ENCODE measurements around the gene ZFAND4.
A peak's percentile ranks its signal among the peaks of the same experiment; 100 is the strongest.
"Not testable (repeated sequence)": the region's sequence is repeated elsewhere in the genome, so short reads cannot be mapped to it uniquely, and the experiment has no call there.

ZFAND4 gene

GRCh38 chr10:45640049-45640448 is 32.5 kb downstream of the ZFAND4 start:
- DNase-seq, result no peak

GRCh38 chr10:45627412-45628048 is 45.0 kb downstream of the ZFAND4 start:
- DNase-seq, result no peak

DNA sequence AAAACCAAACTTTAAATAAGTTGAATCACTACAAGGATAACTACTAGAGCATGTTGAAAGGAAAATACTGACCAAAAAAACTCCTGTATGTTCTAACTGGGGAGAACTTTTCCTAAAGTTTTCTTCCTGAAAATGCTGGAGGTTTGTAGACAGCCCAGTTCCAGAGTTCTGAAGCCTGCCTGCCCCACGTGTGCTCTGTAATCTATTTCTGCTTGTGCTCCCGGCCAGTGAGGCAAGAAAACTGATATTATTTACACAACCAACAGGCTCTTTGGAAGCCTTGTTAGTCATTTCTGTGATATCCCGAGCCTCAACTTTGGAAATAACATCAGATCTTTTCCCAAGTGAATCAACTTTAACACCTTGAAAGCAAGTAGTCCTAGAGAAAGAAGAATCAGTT is 46.7 kb downstream of the ZFAND4 start:
- DNase-seq, result no peak

GRCh38 chr10:45624724-45625123 is 47.8 kb downstream of the ZFAND4 start:
- no peak for DNase-seq

GRCh38 chr10:45614869-45615268 is 57.7 kb downstream of the ZFAND4 start:
- DNase-seq, result no peak

- no peak for DNase-seq
Measured at GRCh38 chr10:45612741-45613140, 59.8 kb downstream of the ZFAND4 start.

DNA sequence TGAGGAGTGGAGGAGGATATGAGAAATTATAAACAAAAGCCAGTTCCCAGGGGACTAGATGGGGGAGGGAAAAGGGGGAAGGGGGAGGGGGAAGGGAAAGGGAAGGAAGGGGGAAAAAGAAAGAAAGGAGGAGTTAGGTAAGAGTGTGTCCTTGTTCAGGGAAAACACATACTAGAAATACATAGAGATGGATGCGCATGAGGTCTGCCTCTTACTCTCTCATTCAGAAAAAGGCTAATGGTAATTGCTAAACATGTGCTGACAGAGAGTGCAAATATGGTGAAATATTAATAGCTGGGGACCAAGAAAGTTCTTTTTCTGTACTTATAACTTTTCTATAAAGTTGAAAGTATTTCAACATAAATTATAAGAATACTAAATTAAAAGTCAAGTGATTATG is 64.5 kb downstream of the ZFAND4 start:
- no peak for DNase-seq

DNA sequence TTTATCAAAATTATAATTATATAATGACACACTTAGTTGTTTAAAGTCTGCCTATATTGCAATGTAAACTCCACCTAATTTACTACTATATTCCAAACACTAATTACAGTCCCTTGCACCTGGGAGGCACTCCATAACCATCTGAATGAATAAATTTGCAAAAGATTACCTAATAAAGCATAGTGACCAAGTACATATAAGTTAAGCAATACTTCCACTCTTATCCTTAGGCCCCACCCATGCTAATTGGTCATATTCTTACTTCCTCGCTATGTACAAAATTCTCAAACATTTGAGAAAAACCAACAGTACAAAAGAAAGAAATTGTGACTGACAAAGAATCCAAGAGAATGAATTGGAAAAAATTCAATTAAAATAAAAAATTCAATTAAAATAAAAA is 65.3 kb downstream of the ZFAND4 start:
- no peak for DNase-seq

GRCh38 chr10:45602836-45603235 is 69.7 kb downstream of the ZFAND4 start:
- no peak for DNase-seq

GRCh38 chr10:45602082-45602730 is 70.4 kb downstream of the ZFAND4 start:
- no peak for DNase-seq

DNA sequence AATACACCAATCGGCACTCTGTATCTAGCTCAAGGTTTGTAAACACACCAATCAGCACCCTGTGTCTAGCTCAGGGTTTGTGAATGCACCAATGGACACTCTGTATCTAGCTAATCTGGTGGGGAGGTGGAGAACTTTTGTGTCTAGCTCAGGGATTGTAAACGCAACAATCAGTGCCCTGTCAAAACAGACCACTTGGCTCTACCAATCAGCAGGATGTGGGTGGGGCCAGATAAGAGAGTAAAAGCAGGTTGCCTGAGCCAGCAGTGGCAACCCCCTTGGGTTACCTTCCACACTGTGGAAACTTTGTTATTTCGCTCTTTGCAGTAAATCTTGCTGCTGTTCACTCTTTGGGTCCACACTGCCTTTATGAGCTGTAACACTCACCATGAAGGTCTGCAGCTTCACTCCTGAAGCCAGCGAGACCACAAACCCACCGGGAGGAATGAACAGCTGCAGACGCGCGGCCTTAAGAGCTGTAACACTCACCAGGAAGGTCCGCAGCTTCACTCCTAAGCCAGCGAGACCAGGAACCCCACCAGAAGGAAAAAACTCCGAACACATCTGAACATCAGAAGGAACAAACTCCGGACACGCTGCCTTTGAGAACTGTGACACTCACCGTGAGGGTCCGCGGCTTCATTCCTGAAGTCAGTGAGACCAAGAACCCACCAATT is 71.2 kb downstream of the ZFAND4 start:
- DNase-seq, result not testable (repeated sequence)

GRCh38 chr10:45600337-45601253 is 72.0 kb downstream of the ZFAND4 start:
- DNase-seq, result not testable (repeated sequence)

DNA sequence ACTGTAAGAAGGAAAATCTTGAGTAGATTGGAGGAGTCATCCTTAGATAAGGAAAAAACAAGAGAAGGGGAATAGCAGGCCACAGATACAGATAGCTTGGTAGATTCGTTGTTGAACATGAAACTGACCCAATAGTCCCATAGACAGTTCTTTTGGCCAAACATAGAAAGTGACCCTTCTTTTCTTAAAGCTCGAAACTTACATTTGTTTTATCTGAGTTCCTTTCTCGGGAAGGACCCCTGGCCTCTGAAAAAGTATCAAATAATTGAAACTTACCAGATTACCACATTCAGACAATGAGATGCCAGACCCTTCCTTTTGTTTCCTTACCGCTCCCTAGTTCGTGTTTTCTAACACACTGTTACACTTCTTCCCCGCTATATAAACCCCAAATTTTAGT is 72.9 kb downstream of the ZFAND4 start:
- DNase-seq, result no peak

- no peak for DNase-seq
Measured at GRCh38 chr10:45599021-45599603, 73.5 kb downstream of the ZFAND4 start.

GRCh38 chr10:45596526-45596925 is 76.0 kb downstream of the ZFAND4 start:
- DNase-seq, result no peak

- peak; percentile 75 to 93 for DNase-seq
Measured at GRCh38 chr10:45594276-45595157, 78.1 kb downstream of the ZFAND4 start.

DNA sequence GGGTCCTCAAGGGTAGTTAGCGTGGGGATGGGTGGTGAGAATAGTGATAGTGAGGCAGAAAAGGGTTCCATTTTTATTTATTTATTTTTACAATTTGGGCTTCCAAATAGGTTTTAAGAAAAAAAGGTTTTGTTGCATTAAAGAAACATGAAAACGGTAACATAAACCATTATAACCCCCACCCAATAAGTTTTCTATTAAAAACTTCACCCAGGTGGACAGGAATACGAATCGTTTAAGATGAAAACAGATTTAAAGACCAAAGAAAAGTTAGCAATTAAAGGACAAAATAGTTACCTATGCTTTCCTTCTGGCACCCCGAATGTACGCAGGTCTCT is 78.7 kb downstream of the ZFAND4 start:
- DNase-seq, result no peak

- no peak for DNase-seq
Measured at GRCh38 chr10:45592926-45593325, 79.6 kb downstream of the ZFAND4 start.

DNA sequence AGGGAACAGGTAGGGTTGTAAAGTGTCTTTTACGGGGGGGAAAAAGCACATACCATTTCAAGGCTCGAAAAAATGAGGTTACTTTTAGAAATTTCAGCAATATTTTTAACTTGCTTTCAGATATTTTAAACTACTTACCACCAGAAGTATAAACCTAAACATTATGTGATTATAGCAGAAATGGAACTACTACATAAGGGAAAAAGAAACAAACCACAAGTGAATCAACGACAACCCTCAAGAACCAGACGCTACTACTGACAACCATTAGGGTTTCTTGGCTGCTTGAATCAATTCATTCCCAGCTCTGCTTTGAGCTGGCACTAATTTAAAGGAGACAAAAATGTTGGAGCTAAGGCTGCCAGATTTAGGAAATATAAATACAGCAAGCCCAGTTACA is 80.1 kb downstream of the ZFAND4 start:
- DNase-seq, result no peak

DNA sequence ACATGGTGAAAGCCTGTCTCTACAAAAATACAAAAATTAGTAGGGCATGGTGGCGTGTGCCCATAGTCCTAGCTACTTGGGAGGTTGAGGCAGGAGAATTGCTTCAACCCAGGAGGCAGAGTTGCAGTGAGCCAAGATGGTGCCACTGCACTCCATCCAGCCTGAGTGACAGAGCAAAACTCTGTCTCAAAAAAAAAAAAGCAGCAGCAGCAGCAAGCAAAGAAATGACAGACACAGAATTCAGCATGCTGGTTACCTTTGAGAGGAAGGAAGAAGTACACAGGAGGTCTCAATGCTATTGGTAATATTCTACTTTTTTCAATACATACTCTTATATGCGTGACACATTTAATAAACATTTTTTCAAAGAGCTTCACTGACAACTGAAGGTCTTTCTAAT is 81.3 kb downstream of the ZFAND4 start:
- DNase-seq, result no peak

DNA sequence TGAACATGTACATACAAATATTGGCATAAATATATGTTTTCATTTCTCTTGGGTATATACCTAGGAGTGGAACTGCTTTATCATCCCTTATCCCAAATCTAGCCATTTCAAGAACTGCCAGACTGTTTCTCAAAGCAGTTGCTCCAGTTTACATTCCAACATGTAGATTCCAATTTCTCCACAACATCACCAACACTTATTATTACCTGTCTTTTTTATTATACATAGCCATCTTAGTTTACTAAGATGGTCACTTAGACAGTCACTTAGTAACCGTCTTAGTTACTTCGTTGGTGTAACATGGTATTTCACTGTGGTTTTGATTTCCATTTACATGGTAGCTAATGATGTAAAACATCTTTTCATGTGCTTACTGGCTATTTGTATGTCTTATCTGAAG is 82.7 kb downstream of the ZFAND4 start:
- no peak for DNase-seq

GRCh38 chr10:45589009-45589408 is 83.6 kb downstream of the ZFAND4 start:
- DNase-seq, result no peak
